ENCODE measurements around the gene KIF25. TPM values are rescaled to one million over a fixed set of nuclear protein-coding genes. Genes with fewer than 3 reads are reported as not detected.

Gene KIF25
- total RNA-seq (not detected), polyA plus RNA-seq (not detected)

- Mint-ChIP-seq H3K27ac (no peak within 1 kb of the TSS), H3K27me3 (peaks cover 4% of the 10 kb centered on the region), H3K9me3 (peaks cover 0 to 3% (median 0%) of the 10 kb centered on the region in 7 donors), H3K4me3 (no peak within 1 kb of the TSS), H3K36me3 (peaks cover 3% of the 10 kb centered on the region), H3K4me1 (no peaks in the 10 kb centered on the region)
- H3K36me3 ChIP-seq (ENCODE audit: control insufficient read depth, insufficient read depth, low read length): no peaks in the 10 kb centered on the region
- no peak within 1 kb of the TSS for H3K4me3 ChIP-seq (ENCODE audit: low read depth, low read length)
- ATAC-seq (ENCODE audit: low read depth in 2 of 2): no peak
- H3K27me3 ChIP-seq (ENCODE audit: control insufficient read depth, insufficient read depth, low read length): no peaks in the 10 kb centered on the region
- H3K27ac ChIP-seq (ENCODE audit: insufficient read depth, low read length, poor library complexity, severe bottlenecking): no peak within 1 kb of the TSS
- H3K9me3 ChIP-seq (ENCODE audit: control insufficient read depth in 2 of 2, low read length in 2 of 2): no peaks in the 10 kb centered on the region
- H3K4me1 ChIP-seq (ENCODE audit: control insufficient read depth, insufficient read depth, low read length, poor library complexity, severe bottlenecking): no peaks in the 10 kb centered on the region
- no peak for DNase-seq
Measured at GRCh38 chr6:167997642-167998041, at the start of gene KIF25. KIF25 (plus strand) TSS chr6:167997671; CDS start chr6:168029586, 31,915 bp downstream.

- DNase-seq: no peak
- H3K27me3 Mint-ChIP-seq: no peaks in the 10 kb centered on the region
- H3K4me3 Mint-ChIP-seq: no peak overlapping the region
- no peak overlapping the region for H3K27ac Mint-ChIP-seq
- H3K27ac ChIP-seq (ENCODE audit: insufficient read depth, low read length, poor library complexity, severe bottlenecking): no peak overlapping the region
- no peak overlapping the region for H3K4me3 ChIP-seq (ENCODE audit: low read depth, low read length)
- H3K36me3 Mint-ChIP-seq: peaks cover 3% of the 10 kb centered on the region
- H3K9me3 Mint-ChIP-seq: no peaks in the 10 kb centered on the region
- peaks cover 15% of the 10 kb centered on the region for H3K36me3 ChIP-seq (ENCODE audit: control insufficient read depth, insufficient read depth, low read length)
- ATAC-seq (ENCODE audit: low read depth in 2 of 2): no peak
- H3K9me3 ChIP-seq (ENCODE audit: control insufficient read depth in 2 of 2, low read length in 2 of 2): no peaks in the 10 kb centered on the region
- H3K4me1 Mint-ChIP-seq: no peaks in the 10 kb centered on the region
- H3K27me3 ChIP-seq (ENCODE audit: control insufficient read depth, insufficient read depth, low read length): no peaks in the 10 kb centered on the region
- H3K4me1 ChIP-seq (ENCODE audit: control insufficient read depth, insufficient read depth, low read length, poor library complexity, severe bottlenecking): no peaks in the 10 kb centered on the region
Measured at GRCh38 chr6:167947716-167948115, 49.8 kb upstream of the KIF25 start.

- H3K9me3 Mint-ChIP-seq: no peaks in the 10 kb centered on the region
- Histone ChIP-seq H3K27ac (ENCODE audit: insufficient read depth, low read length, poor library complexity, severe bottlenecking) (no peak overlapping the region), H3K27me3 (ENCODE audit: control insufficient read depth, insufficient read depth, low read length) (no peaks in the 10 kb centered on the region), H3K9me3 (ENCODE audit: control insufficient read depth in 2 of 2, low read length in 2 of 2) (no peaks in the 10 kb centered on the region), H3K4me1 (ENCODE audit: control insufficient read depth, insufficient read depth, low read length, poor library complexity, severe bottlenecking) (no peaks in the 10 kb centered on the region), H3K4me3 (ENCODE audit: low read depth, low read length) (no peak overlapping the region), H3K36me3 (ENCODE audit: control insufficient read depth, insufficient read depth, low read length) (peaks cover 13% of the 10 kb centered on the region)
- peaks cover 3% of the 10 kb centered on the region for H3K36me3 Mint-ChIP-seq
- H3K4me1 Mint-ChIP-seq: no peaks in the 10 kb centered on the region
- H3K27me3 Mint-ChIP-seq: no peaks in the 10 kb centered on the region
- H3K27ac Mint-ChIP-seq: no peak overlapping the region
- ATAC-seq (ENCODE audit: low read depth in 2 of 2): no peak
- no peak overlapping the region for H3K4me3 Mint-ChIP-seq
- DNase-seq: no peak
Measured at GRCh38 chr6:167948716-167949115, 48.8 kb upstream of the KIF25 start.

GRCh38 chr6:167949121-167949684, 48.3 kb upstream of the KIF25 start:
- no peaks in the 10 kb centered on the region for H3K27me3 ChIP-seq (ENCODE audit: control insufficient read depth, insufficient read depth, low read length)
- DNase-seq (no peak), ATAC-seq (ENCODE audit: low read depth in 2 of 2) (no peak)
- no peak overlapping the region for H3K27ac Mint-ChIP-seq
- no peak overlapping the region for H3K27ac ChIP-seq (ENCODE audit: insufficient read depth, low read length, poor library complexity, severe bottlenecking)
- H3K9me3 Mint-ChIP-seq: no peaks in the 10 kb centered on the region
- H3K4me1 ChIP-seq (ENCODE audit: control insufficient read depth, insufficient read depth, low read length, poor library complexity, severe bottlenecking): no peaks in the 10 kb centered on the region
- peaks cover 3% of the 10 kb centered on the region for H3K36me3 Mint-ChIP-seq
- no peaks in the 10 kb centered on the region for H3K9me3 ChIP-seq (ENCODE audit: control insufficient read depth in 2 of 2, low read length in 2 of 2)
- H3K27me3 Mint-ChIP-seq: no peaks in the 10 kb centered on the region
- H3K4me3 ChIP-seq (ENCODE audit: low read depth, low read length): no peak overlapping the region
- H3K4me1 Mint-ChIP-seq: no peaks in the 10 kb centered on the region
- peaks cover 8% of the 10 kb centered on the region for H3K36me3 ChIP-seq (ENCODE audit: control insufficient read depth, insufficient read depth, low read length)
- no peak overlapping the region for H3K4me3 Mint-ChIP-seq

GRCh38 chr6:167951781-167952511, 45.5 kb upstream of the KIF25 start:
- Mint-ChIP-seq H3K4me1 (no peaks in the 10 kb centered on the region), H3K27ac (no peak overlapping the region), H3K9me3 (no peaks in the 10 kb centered on the region), H3K4me3 (no peak overlapping the region), H3K27me3 (no peaks in the 10 kb centered on the region), H3K36me3 (peaks cover 3% of the 10 kb centered on the region)
- Histone ChIP-seq H3K9me3 (ENCODE audit: control insufficient read depth in 2 of 2, low read length in 2 of 2) (no peaks in the 10 kb centered on the region), H3K4me3 (ENCODE audit: low read depth, low read length) (no peak overlapping the region), H3K36me3 (ENCODE audit: control insufficient read depth, insufficient read depth, low read length) (peaks cover 6% of the 10 kb centered on the region), H3K4me1 (ENCODE audit: control insufficient read depth, insufficient read depth, low read length, poor library complexity, severe bottlenecking) (no peaks in the 10 kb centered on the region), H3K27me3 (ENCODE audit: control insufficient read depth, insufficient read depth, low read length) (no peaks in the 10 kb centered on the region), H3K27ac (ENCODE audit: insufficient read depth, low read length, poor library complexity, severe bottlenecking) (no peak overlapping the region)
- no peak for ATAC-seq (ENCODE audit: low read depth in 2 of 2)
- DNase-seq: no peak

- H3K4me1 ChIP-seq (ENCODE audit: control insufficient read depth, insufficient read depth, low read length, poor library complexity, severe bottlenecking): no peaks in the 10 kb centered on the region
- H3K9me3 Mint-ChIP-seq: no peaks in the 10 kb centered on the region
- H3K27me3 ChIP-seq (ENCODE audit: control insufficient read depth, insufficient read depth, low read length): no peaks in the 10 kb centered on the region
- no peak overlapping the region for H3K4me3 Mint-ChIP-seq
- H3K27me3 Mint-ChIP-seq: no peaks in the 10 kb centered on the region
- H3K4me3 ChIP-seq (ENCODE audit: low read depth, low read length): no peak overlapping the region
- ATAC-seq (ENCODE audit: low read depth in 2 of 2): no peak
- H3K4me1 Mint-ChIP-seq: no peaks in the 10 kb centered on the region
- no peak overlapping the region for H3K27ac ChIP-seq (ENCODE audit: insufficient read depth, low read length, poor library complexity, severe bottlenecking)
- H3K9me3 ChIP-seq (ENCODE audit: control insufficient read depth in 2 of 2, low read length in 2 of 2): no peaks in the 10 kb centered on the region
- H3K27ac Mint-ChIP-seq: no peak overlapping the region
- DNase-seq: no peak
- peaks cover 6% of the 10 kb centered on the region for H3K36me3 ChIP-seq (ENCODE audit: control insufficient read depth, insufficient read depth, low read length)
- peaks cover 3% of the 10 kb centered on the region for H3K36me3 Mint-ChIP-seq
Measured at GRCh38 chr6:167952512-167952859, 45.0 kb upstream of the KIF25 start.

- H3K4me3 Mint-ChIP-seq: no peak overlapping the region
- DNase-seq (no peak), ATAC-seq (ENCODE audit: low read depth in 2 of 2) (no peak)
- H3K36me3 Mint-ChIP-seq: peaks cover 3% of the 10 kb centered on the region
- no peaks in the 10 kb centered on the region for H3K4me1 Mint-ChIP-seq
- H3K4me3 ChIP-seq (ENCODE audit: low read depth, low read length): no peak overlapping the region
- H3K27me3 ChIP-seq (ENCODE audit: control insufficient read depth, insufficient read depth, low read length): no peaks in the 10 kb centered on the region
- no peaks in the 10 kb centered on the region for H3K9me3 ChIP-seq (ENCODE audit: control insufficient read depth in 2 of 2, low read length in 2 of 2)
- H3K36me3 ChIP-seq (ENCODE audit: control insufficient read depth, insufficient read depth, low read length): peaks cover 3% of the 10 kb centered on the region
- no peak overlapping the region for H3K27ac ChIP-seq (ENCODE audit: insufficient read depth, low read length, poor library complexity, severe bottlenecking)
- no peaks in the 10 kb centered on the region for H3K27me3 Mint-ChIP-seq
- no peaks in the 10 kb centered on the region for H3K9me3 Mint-ChIP-seq
- no peak overlapping the region for H3K27ac Mint-ChIP-seq
- no peaks in the 10 kb centered on the region for H3K4me1 ChIP-seq (ENCODE audit: control insufficient read depth, insufficient read depth, low read length, poor library complexity, severe bottlenecking)
Measured at GRCh38 chr6:167953551-167953950, 43.9 kb upstream of the KIF25 start.

GRCh38 chr6:167954151-167954550, 43.3 kb upstream of the KIF25 start:
- ATAC-seq (ENCODE audit: low read depth in 2 of 2) (no peak), DNase-seq (no peak)
- H3K4me1 Mint-ChIP-seq: no peaks in the 10 kb centered on the region
- Histone ChIP-seq H3K27me3 (ENCODE audit: control insufficient read depth, insufficient read depth, low read length) (no peaks in the 10 kb centered on the region), H3K27ac (ENCODE audit: insufficient read depth, low read length, poor library complexity, severe bottlenecking) (no peak overlapping the region), H3K36me3 (ENCODE audit: control insufficient read depth, insufficient read depth, low read length) (no peaks in the 10 kb centered on the region), H3K4me3 (ENCODE audit: low read depth, low read length) (no peak overlapping the region), H3K4me1 (ENCODE audit: control insufficient read depth, insufficient read depth, low read length, poor library complexity, severe bottlenecking) (no peaks in the 10 kb centered on the region), H3K9me3 (ENCODE audit: control insufficient read depth in 2 of 2, low read length in 2 of 2) (no peaks in the 10 kb centered on the region)
- H3K9me3 Mint-ChIP-seq: no peaks in the 10 kb centered on the region
- no peak overlapping the region for H3K27ac Mint-ChIP-seq
- H3K4me3 Mint-ChIP-seq: no peak overlapping the region
- H3K36me3 Mint-ChIP-seq: peaks cover 3% of the 10 kb centered on the region
- H3K27me3 Mint-ChIP-seq: no peaks in the 10 kb centered on the region
